Muscle of leg (tissue), 11 donors: Measurements from ENCODE around the gene KIAA1328. TPM values are rescaled to one million over a fixed set of nuclear protein-coding genes. Genes with fewer than 3 reads are reported as not detected.
"Not testable (repeated sequence)": the region's sequence is repeated elsewhere in the genome, so short reads cannot be mapped to it uniquely, and the experiment has no call there.

Source experiments
- DNase-seq: peaks from one replicate; pipeline ENCODE4 v3.0.0; 2013
- H3K27ac ChIP-seq: one replicate; pipeline ENCODE4 v1.5.1; 2013; ENCODE audit warnings: mild to moderate bottlenecking, low read length, control low read depth
- H3K27me3 ChIP-seq: one replicate; pipeline ENCODE4 v1.6.1; 2013; ENCODE audit warnings: low read length; ENCODE audit not compliant: control insufficient read depth, insufficient read depth
- H3K36me3 ChIP-seq: one replicate; pipeline ENCODE4 v1.6.1; 2013; ENCODE audit warnings: low read length; ENCODE audit not compliant: control insufficient read depth, insufficient read depth
- H3K4me1 ChIP-seq: one replicate; pipeline ENCODE4 v1.6.1; 2013; ENCODE audit warnings: low read length; ENCODE audit not compliant: control insufficient read depth, insufficient read depth
- H3K4me3 ChIP-seq: one replicate; pipeline ENCODE4 v1.5.1; 2013; ENCODE audit warnings: low read length, control low read depth
- H3K9me3 ChIP-seq: replicated peaks from 2 replicates; pipeline ENCODE4 v1.6.1; 2013; ENCODE audit warnings: low read depth, low read length; ENCODE audit not compliant: control insufficient read depth
- WGBS: methylation state at CpG from one replicate; pipeline ENCODE4 v1.1.5; 2013; ENCODE audit warnings: missing lambda C conversion rate; ENCODE audit not compliant: insufficient coverage; 5-methylcytosine and 5-hydroxymethylcytosine counted together
- polyA plus RNA-seq, 8 donors: library from polyadenylated mRNA; unstranded; fragments of 120-200 nt; gene quantifications; one replicate each; pipeline versions ENCODE4 v1.2.1 to v1.2.3, GENCODE V29; 2013; ENCODE audit warnings: inconsistent platforms in 1 of 8, low replicate concordance in 1 of 8; ENCODE audit not compliant: insufficient read length in 8 of 8, insufficient read depth in 1 of 8
- total RNA-seq: library from RNA; stranded (reverse); fragments of 120-200 nt; gene quantifications from one replicate; pipeline ENCODE4 v1.2.4, GENCODE V29; 2013

KIAA1328 gene
- total and polyA plus RNA-seq, 9 donors = 5.3 to 11.4 (median 6.1) TPM

GRCh38 chr18:36871801-36872200 is 42.9 kb downstream of the KIAA1328 start:
- no peaks in the 10 kb centered on the region for H3K9me3 ChIP-seq
- DNase-seq = no peak
- no peak overlapping the region for H3K4me3 ChIP-seq
- no CpG with 5 or more reads among the region's 3 CpGs for WGBS
- H3K27ac ChIP-seq = no peak overlapping the region
- H3K27me3 ChIP-seq = no peaks in the 10 kb centered on the region
- peaks cover 3% of the 10 kb centered on the region for H3K36me3 ChIP-seq
- H3K4me1 ChIP-seq = no peaks in the 10 kb centered on the region

GRCh38 chr18:36872329-36872728 is 43.4 kb downstream of the KIAA1328 start:
- DNase-seq = no peak
- Histone ChIP-seq H3K27ac (no peak overlapping the region), H3K4me1 (no peaks in the 10 kb centered on the region), H3K4me3 (no peak overlapping the region), H3K36me3 (peaks cover 3% of the 10 kb centered on the region), H3K9me3 (no peaks in the 10 kb centered on the region), H3K27me3 (no peaks in the 10 kb centered on the region)

GRCh38 chr18:36873826-36874225 is 44.9 kb downstream of the KIAA1328 start:
- DNase-seq, H3K27ac ChIP-seq, H3K27me3 ChIP-seq, H3K4me1 ChIP-seq, H3K9me3 ChIP-seq, H3K4me3 ChIP-seq, H3K36me3 ChIP-seq: not testable (repeated sequence)

GRCh38 chr18:36879796-36880195 is 50.9 kb downstream of the KIAA1328 start:
- H3K4me3 ChIP-seq, H3K27me3 ChIP-seq, H3K9me3 ChIP-seq, H3K27ac ChIP-seq, DNase-seq, H3K4me1 ChIP-seq, H3K36me3 ChIP-seq: not testable (repeated sequence)
- 67% methylated on average over 1 of the region's 3 CpGs for WGBS

GRCh38 chr18:36885981-36886380 is 57.1 kb downstream of the KIAA1328 start:
- H3K4me3 ChIP-seq = no peak overlapping the region
- no peaks in the 10 kb centered on the region for H3K9me3 ChIP-seq
- H3K36me3 ChIP-seq = no peaks in the 10 kb centered on the region
- 100% methylated on average over 1 of the region's 2 CpGs for WGBS
- H3K4me1 ChIP-seq = no peaks in the 10 kb centered on the region
- no peak for DNase-seq
- no peak overlapping the region for H3K27ac ChIP-seq
- H3K27me3 ChIP-seq = no peaks in the 10 kb centered on the region

GRCh38 chr18:36887114-36887513 is 58.2 kb downstream of the KIAA1328 start:
- Histone ChIP-seq H3K27me3 (no peaks in the 10 kb centered on the region), H3K9me3 (no peaks in the 10 kb centered on the region), H3K4me3 (no peak overlapping the region), H3K36me3 (peaks cover 2% of the 10 kb centered on the region), H3K27ac (no peak overlapping the region), H3K4me1 (no peaks in the 10 kb centered on the region)
- no peak for DNase-seq

- Histone ChIP-seq H3K9me3 (no peaks in the 10 kb centered on the region), H3K4me3 (no peak overlapping the region), H3K36me3 (peaks cover 2% of the 10 kb centered on the region), H3K27me3 (no peaks in the 10 kb centered on the region), H3K4me1 (no peaks in the 10 kb centered on the region), H3K27ac (no peak overlapping the region)
- no peak for DNase-seq
- 67% methylated on average over 1 of the region's 1 CpG for WGBS
Observed at GRCh38 chr18:36887864-36888263, 58.9 kb downstream of the KIAA1328 start.

- DNase-seq = no peak
- no peak overlapping the region for H3K4me3 ChIP-seq
- H3K9me3 ChIP-seq = no peaks in the 10 kb centered on the region
- no peaks in the 10 kb centered on the region for H3K27me3 ChIP-seq
- peaks cover 2% of the 10 kb centered on the region for H3K36me3 ChIP-seq
- no peaks in the 10 kb centered on the region for H3K4me1 ChIP-seq
- H3K27ac ChIP-seq = no peak overlapping the region
Observed at GRCh38 chr18:36888778-36889177, 59.9 kb downstream of the KIAA1328 start.

- Histone ChIP-seq H3K4me1 (no peaks in the 10 kb centered on the region), H3K27ac (no peak overlapping the region), H3K27me3 (no peaks in the 10 kb centered on the region), H3K36me3 (peaks cover 2% of the 10 kb centered on the region), H3K4me3 (no peak overlapping the region), H3K9me3 (no peaks in the 10 kb centered on the region)
- no peak for DNase-seq
- WGBS = no CpG with 5 or more reads among the region's 1 CpG
Observed at GRCh38 chr18:36889321-36889720, 60.4 kb downstream of the KIAA1328 start.

- no peaks in the 10 kb centered on the region for H3K27me3 ChIP-seq
- H3K36me3 ChIP-seq = peaks cover 2% of the 10 kb centered on the region
- no peak overlapping the region for H3K27ac ChIP-seq
- H3K4me1 ChIP-seq = no peaks in the 10 kb centered on the region
- no peak overlapping the region for H3K4me3 ChIP-seq
- no peaks in the 10 kb centered on the region for H3K9me3 ChIP-seq
- DNase-seq = no peak
Observed at GRCh38 chr18:36889742-36890141, 60.8 kb downstream of the KIAA1328 start.

GRCh38 chr18:36890598-36890997 is 61.7 kb downstream of the KIAA1328 start:
- H3K36me3 ChIP-seq = peaks cover 2% of the 10 kb centered on the region
- H3K27me3 ChIP-seq = no peaks in the 10 kb centered on the region
- no peak for DNase-seq
- H3K4me3 ChIP-seq = no peak overlapping the region
- no CpG with 5 or more reads among the region's 3 CpGs for WGBS
- H3K9me3 ChIP-seq = no peaks in the 10 kb centered on the region
- H3K27ac ChIP-seq = no peak overlapping the region
- H3K4me1 ChIP-seq = no peaks in the 10 kb centered on the region
